HG03097 (cell line): ENCODE results near the gene RFTN2.
"Not testable (repeated sequence)": the region's sequence is repeated elsewhere in the genome, so short reads cannot be mapped to it uniquely, and the experiment has no call there.

Source experiments
- ATAC-seq: cut with Tn5 transposase; IDR thresholded peaks from one replicate; pipeline ENCODE4 v1.9.1; 2021; ENCODE audit not compliant: unreplicated experiment, low FRiP score

Gene RFTN2

GRCh38 chr2:197675246-197675645 lies at the start of gene RFTN2:
TSS of gene RFTN2 (minus strand) at chr2:197675587. CDS start at chr2:197675458, 129 bp downstream.
- ATAC-seq, result no peak

- no peak for ATAC-seq
These were observed 42.5 kb upstream of the RFTN2 start for GRCh38 chr2:197717863-197718262.

- ATAC-seq, result no peak
These were observed 37.9 kb upstream of the RFTN2 start for GRCh38 chr2:197713271-197713670.

- no peak for ATAC-seq
These were observed 36.2 kb upstream of the RFTN2 start for GRCh38 chr2:197711578-197711977.

- ATAC-seq, result peak; percentile 62
These were observed 35.1 kb upstream of the RFTN2 start for GRCh38 chr2:197710424-197711042.

- not testable (repeated sequence) for ATAC-seq
These were observed 33.8 kb upstream of the RFTN2 start for GRCh38 chr2:197709140-197709539.

GRCh38 chr2:197708331-197708730 lies 32.9 kb upstream of the RFTN2 start:
- ATAC-seq, result no peak

- no peak for ATAC-seq
These were observed 32.2 kb upstream of the RFTN2 start for GRCh38 chr2:197707316-197708213.

- no peak for ATAC-seq
These were observed 31.4 kb upstream of the RFTN2 start for GRCh38 chr2:197706839-197707207.

- ATAC-seq, result peak; percentile 19
These were observed 30.8 kb upstream of the RFTN2 start for GRCh38 chr2:197705912-197706838.

GRCh38 chr2:197705121-197705911 lies 29.9 kb upstream of the RFTN2 start, which contains the start of gene MARS2:
TSS of gene MARS2 (plus strand) at chr2:197705369. CDS start at chr2:197705406, 37 bp downstream.
- peak; percentile 68 for ATAC-seq

- peak; percentile 30 for ATAC-seq
These were observed 29.2 kb upstream of the RFTN2 start for GRCh38 chr2:197704434-197705120.

- ATAC-seq, result no peak
These were observed 25.6 kb upstream of the RFTN2 start for GRCh38 chr2:197700960-197701359.

- not testable (repeated sequence) for ATAC-seq
These were observed 24.3 kb upstream of the RFTN2 start for GRCh38 chr2:197699724-197700123.

GRCh38 chr2:197696571-197696970 lies 21.2 kb upstream of the RFTN2 start:
- ATAC-seq, result not testable (repeated sequence)

GRCh38 chr2:197695971-197696370 lies 20.6 kb upstream of the RFTN2 start:
- not testable (repeated sequence) for ATAC-seq

GRCh38 chr2:197695206-197695605 lies 19.8 kb upstream of the RFTN2 start:
- not testable (repeated sequence) for ATAC-seq

GRCh38 chr2:197677483-197677882 lies 2.1 kb upstream of the RFTN2 start:
- no peak for ATAC-seq

- ATAC-seq, result no peak
These were observed 1.7 kb upstream of the RFTN2 start for GRCh38 chr2:197677056-197677455.
